BE2C (cell line): ENCODE results near the gene SARNP.

Experiments
- DNase-seq: peaks from one replicate; pipeline ENCODE4 v3.0.0-alpha.2; 2020
- H3K27me3 ChIP-seq: fragments of 250-450 bp; sonication (Bioruptor Pico); 2 replicates; pipeline ENCODE4 v1.5.1; 2020; ENCODE audit warnings: mild to moderate bottlenecking
- H3K36me3 ChIP-seq: fragments of 250-450 bp; sonication (Bioruptor Pico); 2 replicates; pipeline ENCODE4 v1.5.1; 2020; ENCODE audit warnings: mild to moderate bottlenecking
- H3K4me1 ChIP-seq: fragments of 250-450 bp; sonication (Bioruptor Pico); 2 replicates; pipeline ENCODE4 v1.5.1; 2020
- H3K4me3 ChIP-seq: 2 replicates; pipeline ENCODE4 v1.5.1; 2011; ENCODE audit warnings: low read depth, low read length
- H3K9me3 ChIP-seq: fragments of 250-450 bp; sonication (Bioruptor Pico); 2 replicates; pipeline ENCODE4 v1.5.1; 2020
- CTCF ChIP-seq: IDR thresholded peaks from 2 replicates; pipeline ENCODE4 v1.5.1; 2012; ENCODE audit warnings: mild to moderate bottlenecking, low read depth, low read length

The SARNP gene

GRCh38 chr12:55822228-55822627, 4.7 kb upstream of the SARNP start:
- DNase-seq: no peak
- Histone ChIP-seq H3K4me1 (no peaks in the 10 kb centered on the region), H3K4me3 (no peak overlapping the region), H3K36me3 (peaks cover 43% of the 10 kb centered on the region), H3K27me3 (no peaks in the 10 kb centered on the region), H3K9me3 (no peaks in the 10 kb centered on the region)
- peak; percentile 45 for TF ChIP-seq CTCF

GRCh38 chr12:55820679-55821078, 3.2 kb upstream of the SARNP start:
- H3K36me3 ChIP-seq: peaks cover 43% of the 10 kb centered on the region
- no peak overlapping the region for H3K4me3 ChIP-seq
- H3K4me1 ChIP-seq: no peaks in the 10 kb centered on the region
- H3K9me3 ChIP-seq: no peaks in the 10 kb centered on the region
- H3K27me3 ChIP-seq: no peaks in the 10 kb centered on the region
- TF ChIP-seq CTCF: peak; percentile 49
- no peak for DNase-seq

- H3K36me3 ChIP-seq: peaks cover 52% of the 10 kb centered on the region
- no peak for DNase-seq
- H3K4me3 ChIP-seq: peak overlapping the region; percentile 100
- H3K4me1 ChIP-seq: no peaks in the 10 kb centered on the region
- H3K9me3 ChIP-seq: no peaks in the 10 kb centered on the region; the same call in 1 of the 2 replicates
- H3K27me3 ChIP-seq: no peaks in the 10 kb centered on the region
- TF ChIP-seq CTCF: no peak
These were observed 1.4 kb upstream of the SARNP start for GRCh38 chr12:55818886-55819285.

- TF ChIP-seq CTCF: no peak
- Histone ChIP-seq H3K9me3 (no peaks in the 10 kb centered on the region; the same call in 1 of the 2 replicates), H3K4me1 (no peaks in the 10 kb centered on the region), H3K27me3 (no peaks in the 10 kb centered on the region), H3K36me3 (peaks cover 53% of the 10 kb centered on the region), H3K4me3 (peak overlapping the region; percentile 100)
- DNase-seq: no peak
These were observed 710 bp upstream of the SARNP start for GRCh38 chr12:55818140-55818728.

- no peak for DNase-seq
- Histone ChIP-seq H3K36me3 (peaks cover 51% of the 10 kb centered on the region), H3K4me1 (no peaks in the 10 kb centered on the region)
These were observed 611 bp downstream of the SARNP start for GRCh38 chr12:55816881-55817344.

More at GRCh38 chr12:55816881-55817344, 611 bp downstream of the SARNP start:
- Histone ChIP-seq H3K4me3 (peak overlapping the region; percentile 100), H3K27me3 (no peaks in the 10 kb centered on the region), H3K9me3 (no peaks in the 10 kb centered on the region; the same call in 1 of the 2 replicates)
- no peak for TF ChIP-seq CTCF
